NCI-H446 (cell line): ENCODE measurements around the gene ZC3H6.
"Not testable (repeated sequence)": the region's sequence is repeated elsewhere in the genome, so short reads cannot be mapped to it uniquely, and the experiment has no call there.

Source experiments
- DNase-seq, 2 experiments: peaks; one replicate each; lab custom pipeline; 2025; lab: John Stamatoyannopoulos, UW

Gene ZC3H6

DNA sequence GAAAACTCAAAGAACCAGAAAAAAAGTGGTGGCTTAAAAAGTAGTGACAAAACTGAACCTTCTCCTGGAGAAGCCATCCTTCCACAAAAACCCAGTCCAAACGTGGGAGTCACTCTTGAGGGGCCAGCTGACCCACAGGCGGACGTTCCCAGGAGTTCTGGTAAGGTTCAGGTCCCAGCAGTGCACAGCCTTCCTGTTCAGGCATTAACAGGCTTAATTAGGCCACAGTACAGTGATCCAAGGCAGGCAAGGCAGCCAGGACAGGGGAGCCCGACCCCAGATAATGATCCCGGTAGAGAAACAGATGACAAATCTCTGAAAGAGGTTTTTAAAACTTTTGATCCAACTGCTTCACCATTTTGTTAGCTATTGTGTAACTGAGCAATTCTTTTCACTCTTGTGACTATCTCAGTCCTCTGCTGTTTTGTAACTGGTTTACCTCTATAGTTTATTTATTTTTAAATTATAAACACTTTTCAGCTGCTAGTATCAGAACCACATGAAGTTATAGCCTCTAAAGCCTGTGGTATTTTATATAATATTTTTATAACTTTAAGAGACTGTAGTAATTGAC is 56.8 kb downstream of the ZC3H6 start:
- no peak for DNase-seq

DNA sequence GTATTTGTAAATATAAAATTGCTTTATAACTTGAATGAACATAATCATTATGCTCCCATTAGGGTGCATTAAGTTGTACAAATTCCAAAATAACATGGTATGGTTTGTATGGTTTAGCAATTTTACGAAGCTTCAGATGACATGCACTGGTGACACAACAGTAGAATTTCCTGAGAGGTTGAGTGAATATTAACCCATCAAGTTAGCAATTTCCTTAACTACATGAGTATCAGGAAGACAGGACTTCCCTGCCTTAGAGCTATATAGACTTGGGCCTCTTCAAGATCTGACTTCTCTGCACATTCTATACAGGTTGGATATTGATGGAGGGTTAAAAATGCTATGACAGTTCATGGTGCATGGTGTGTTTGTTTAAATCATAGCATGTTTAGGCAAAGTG is 60.2 kb downstream of the ZC3H6 start:
- DNase-seq = no peak

DNA sequence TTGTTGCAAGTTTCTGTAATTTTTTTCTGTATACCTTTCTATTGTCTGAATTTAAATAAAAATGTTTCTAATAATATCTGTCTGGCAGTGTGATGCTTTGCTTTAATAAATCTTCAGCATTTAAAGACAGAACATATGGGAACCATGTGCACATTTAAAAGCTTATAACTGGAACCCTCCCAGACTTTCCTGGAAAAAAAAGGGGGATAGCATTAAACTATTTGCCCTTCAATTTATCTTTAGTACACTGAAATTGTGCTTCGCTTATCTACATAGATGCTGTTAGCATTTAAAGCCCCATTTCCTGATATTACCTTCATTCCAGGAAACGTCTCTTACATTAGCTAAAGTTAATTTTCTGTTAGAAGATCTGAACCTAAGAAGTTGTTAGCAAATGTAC is 64.6 kb downstream of the ZC3H6 start:
- no peak for DNase-seq

DNA sequence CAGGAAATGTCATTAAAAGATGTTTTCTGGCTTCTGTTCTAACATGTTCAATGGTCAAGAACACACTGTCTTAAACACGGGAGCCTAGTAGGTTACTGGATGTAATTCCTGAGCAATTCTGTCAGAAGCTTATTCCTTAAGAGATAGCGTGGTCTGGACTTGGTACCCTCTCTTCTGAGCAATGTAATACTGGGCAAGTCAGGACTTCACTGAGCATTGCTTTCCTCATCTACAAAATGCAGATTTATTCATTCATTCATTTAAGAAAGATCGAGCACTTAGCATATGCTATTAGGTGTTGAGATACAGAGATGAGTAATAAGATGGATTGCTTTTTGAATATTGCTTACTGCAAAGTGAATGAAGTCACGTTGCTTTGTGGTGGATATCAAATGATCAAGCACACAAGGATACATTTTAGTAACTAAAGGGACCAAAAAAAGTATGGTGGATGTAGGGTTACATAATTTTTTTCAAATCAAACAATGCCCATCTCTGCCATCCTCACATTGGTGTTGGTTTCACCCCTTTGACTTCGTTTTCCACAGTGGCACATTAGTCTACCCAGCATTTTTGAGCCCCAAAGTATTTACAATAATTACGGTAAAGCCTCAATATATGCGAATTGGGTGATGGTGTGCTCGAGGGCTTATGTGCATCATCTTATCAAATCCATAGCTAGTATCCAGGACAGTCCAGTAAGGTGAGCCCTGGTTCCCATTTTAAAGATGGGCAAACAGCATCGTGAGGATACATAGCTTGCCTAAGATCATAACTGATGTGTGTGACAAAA is 65.3 kb downstream of the ZC3H6 start:
- DNase-seq = no peak

DNA sequence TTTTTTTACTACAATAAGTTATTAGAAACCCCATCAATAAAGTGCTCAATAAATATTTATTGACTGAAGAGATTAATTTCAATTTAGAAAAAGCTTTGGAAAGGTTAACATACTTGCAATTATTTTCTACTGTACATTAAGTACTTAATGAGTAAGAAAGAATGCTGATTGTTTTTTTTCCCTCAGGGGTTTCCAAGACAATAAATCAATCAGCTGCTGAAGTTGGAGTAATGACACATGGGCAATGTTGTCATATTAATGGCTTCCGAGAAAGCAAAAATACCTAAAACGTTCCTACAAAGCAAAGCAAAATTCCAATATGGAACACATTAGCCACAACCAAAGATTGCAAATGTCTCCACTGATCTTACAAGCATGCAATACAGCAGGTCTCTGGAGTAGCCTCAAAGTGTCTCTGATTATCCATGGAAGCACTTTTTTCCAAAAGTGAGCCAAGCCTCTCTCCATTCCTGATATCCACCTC is 66.7 kb downstream of the ZC3H6 start:
- DNase-seq = no peak

DNA sequence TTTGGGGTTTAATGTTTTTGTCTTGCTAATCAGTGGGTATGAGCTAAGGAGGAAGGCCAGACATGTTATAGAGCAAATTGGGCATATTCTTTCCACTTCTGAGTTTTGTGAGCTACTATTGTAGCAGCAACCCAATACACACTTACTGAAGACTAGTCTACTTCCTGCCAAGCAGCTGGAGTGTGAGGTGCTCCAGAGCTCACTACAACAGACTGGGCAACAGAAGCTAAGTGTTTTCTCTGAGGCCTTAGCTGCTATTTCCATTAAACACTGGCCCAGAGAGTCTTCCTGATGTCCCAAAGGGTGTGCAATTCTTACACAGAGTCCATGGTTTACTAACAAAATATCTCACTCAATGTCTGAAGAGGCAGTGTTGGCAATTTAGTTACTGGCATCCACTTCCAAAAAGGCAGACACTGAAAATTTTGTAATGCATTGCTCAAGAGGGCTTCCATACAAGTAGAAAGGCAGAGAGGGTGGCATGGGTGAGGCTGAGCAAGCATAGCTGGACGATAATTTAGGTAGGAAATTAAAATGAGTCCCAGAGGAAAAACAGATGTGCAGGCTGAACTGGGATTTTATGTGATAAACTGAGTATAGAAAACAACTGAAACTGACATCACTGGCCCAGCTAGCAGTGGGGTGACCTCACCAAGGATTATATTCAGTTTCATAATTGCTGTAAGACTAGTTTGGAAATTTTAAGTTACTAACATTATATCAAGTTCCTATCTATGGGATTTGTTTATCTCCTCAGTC is 68.6 kb downstream of the ZC3H6 start:
- DNase-seq = no peak

DNA sequence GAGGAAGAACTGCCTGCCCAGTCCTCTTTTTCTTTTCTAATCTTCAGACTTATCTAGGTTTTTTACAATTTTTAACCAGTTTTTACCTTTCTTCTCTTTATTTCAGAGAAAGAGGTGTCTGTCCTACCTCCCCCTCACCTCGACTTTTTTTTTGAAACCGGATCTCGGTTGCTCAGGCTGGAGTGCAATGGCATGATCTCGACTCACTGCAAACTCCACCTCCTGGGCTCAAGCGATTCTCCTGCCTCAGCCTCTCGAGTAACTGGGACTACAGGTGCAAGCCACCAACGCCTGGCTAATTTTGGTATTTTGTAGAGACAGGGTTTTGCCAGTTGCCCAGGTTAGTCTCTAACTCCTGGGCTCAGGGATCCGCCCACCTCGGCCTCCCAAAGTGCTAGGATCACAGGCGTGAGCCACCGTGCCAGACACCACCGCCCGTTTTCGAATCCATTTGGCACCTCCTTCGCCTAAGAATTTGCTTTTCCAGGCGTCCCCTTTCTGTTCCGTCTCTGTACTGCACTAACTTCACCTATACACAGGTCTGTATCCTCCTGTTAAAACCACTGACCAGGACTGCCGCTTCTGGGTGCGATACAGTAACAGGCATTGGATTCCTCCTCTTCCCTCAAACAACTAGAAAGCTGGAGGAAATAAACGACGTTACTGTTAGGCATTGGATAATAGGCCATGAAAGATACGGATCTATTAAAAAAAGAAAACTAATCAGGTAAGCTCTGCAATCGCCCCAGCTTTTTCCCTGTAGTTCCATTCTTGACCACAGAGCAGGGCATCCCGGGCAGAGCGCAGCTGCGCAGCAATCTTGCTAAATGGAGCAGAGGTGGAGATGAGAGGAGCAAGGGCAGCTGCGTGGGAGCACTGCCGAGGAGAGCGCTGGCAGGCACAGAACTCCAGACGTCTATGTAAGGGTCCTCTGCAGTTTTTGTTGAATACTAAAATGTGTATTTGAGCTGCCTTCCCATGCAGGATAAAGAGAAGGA is 69.9 kb downstream of the ZC3H6 start:
- DNase-seq = no peak

DNA sequence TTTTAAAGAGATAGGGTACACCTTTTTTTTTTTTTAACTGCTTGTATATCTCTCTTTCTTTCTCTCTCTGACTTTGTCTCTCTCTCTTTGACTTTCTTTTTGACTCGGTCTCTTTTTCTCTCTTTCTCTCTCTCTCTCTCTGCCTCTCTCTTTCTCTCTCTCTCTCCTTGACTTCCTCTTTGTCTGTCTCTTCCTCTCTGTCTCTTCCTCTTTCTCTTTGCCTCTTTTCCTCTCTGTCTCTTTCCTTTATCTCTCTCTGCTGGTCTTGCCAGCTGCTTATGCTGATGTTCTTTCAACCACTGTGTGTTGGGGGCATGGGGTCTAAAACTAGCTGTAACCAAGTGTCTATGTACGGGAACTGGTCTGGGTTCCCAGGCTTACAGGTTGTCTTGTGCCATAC is 76.9 kb downstream of the ZC3H6 start:
- DNase-seq = not testable (repeated sequence)

DNA sequence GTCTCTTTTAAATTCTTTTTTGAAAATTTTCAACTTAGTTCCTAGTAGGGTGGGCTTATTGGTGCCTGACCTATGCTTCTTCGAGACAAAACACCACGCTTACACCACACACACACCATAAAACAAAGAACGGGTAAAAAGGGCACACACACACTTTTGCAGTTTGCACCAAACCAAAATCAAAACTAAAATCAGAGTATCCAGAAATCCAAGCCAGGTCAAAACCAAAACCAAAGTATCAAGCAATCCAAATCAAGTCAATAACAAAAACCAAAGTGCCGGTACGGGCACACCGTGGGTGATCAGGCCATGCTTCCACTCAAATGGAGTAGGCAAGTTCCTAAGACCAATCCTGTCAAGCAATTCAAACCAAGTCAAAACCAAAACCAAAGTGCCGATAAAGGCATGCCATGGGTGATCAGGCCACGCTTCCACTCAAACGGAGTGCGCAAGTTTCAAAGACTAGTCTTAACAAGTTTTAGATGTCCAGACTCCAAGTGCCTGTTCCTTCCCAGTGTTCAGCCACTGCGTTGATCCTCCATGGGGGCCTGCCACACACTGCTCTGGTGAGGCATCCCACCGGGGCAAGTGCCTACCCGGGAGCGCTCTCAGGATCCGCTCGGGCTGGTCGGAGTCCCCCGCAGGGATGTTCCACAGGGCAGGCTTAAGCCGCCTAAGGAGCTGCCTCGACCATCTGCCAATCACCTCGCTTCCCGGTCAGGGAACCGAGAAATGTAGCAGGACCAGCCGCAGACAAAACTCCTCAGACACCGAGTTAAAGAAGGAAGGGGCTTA is 77.6 kb downstream of the ZC3H6 start:
- DNase-seq = not testable (repeated sequence)

DNA sequence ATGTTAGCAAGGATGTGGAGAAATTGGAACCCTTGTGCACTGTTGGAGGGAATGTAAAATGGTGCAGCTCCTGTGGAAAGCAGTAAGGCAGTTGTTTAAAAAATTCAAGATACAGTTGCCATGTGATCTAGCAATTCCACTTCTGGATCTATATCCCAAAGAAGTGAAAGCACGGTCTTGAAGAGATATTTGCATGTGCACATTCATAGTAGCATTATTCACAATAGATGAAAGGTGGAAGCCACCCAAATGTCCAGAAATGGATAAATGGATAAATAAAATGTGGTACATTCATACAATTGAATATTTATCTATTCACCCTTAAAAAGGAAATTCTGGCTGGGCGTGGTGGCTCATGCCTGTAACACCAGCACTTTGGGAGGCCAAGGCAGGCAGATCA is 78.9 kb downstream of the ZC3H6 start:
- DNase-seq = not testable (repeated sequence)

DNA sequence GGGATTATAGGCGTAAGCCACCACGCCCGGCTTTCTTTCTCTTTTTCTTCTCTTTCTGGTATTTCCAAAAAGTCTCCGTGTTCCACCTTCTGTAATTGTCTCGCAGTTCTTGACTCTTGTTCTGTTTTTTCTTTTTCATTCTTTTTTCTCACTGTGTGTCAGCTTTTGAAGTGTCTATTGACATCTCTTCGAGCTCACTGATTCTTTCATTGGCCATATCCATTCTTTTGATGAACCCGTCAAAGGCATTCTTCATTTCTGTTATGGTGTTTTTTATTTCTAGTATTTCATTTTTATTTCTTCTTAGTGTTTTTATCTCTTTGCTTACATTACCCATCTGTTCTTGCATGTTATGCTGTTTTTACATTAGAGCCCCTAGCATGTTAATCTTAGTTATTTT is 84.7 kb downstream of the ZC3H6 start:
- not testable (repeated sequence) for DNase-seq
